Activated CD8-positive, alpha-beta memory T cell treated with anti-CD3 and anti-CD28 coated beads for 24 hours (primary cell): ENCODE data around the gene SHH.

Source experiments
- DNase-seq: peaks from one replicate; pipeline ENCODE4 v3.0.0-alpha.2; 2020

SHH gene

GRCh38 chr7:155790666-155791065 is 21.6 kb downstream of the SHH start:
- no peak for DNase-seq

- no peak for DNase-seq
Observed at GRCh38 chr7:155789001-155789725, 23.1 kb downstream of the SHH start.

DNA sequence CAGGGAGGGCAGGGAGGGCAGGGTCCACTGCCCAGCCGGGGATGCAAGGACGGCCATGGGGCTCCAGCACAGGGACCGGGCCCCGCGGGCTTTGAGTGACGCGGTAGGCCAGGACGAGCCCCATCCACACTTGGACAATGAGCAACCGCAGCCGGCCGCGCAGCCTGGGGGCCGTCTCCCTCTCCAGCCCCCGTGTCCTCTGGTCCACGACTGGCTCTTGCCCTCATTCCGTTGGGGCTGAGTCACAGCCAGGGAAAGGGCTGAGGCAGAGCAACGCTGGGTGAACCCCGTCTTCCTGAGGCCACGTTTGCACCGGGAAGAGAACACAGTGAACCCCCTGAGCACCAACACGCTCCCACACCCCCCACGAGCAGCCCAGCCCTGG is 23.7 kb downstream of the SHH start:
- DNase-seq, result no peak

DNA sequence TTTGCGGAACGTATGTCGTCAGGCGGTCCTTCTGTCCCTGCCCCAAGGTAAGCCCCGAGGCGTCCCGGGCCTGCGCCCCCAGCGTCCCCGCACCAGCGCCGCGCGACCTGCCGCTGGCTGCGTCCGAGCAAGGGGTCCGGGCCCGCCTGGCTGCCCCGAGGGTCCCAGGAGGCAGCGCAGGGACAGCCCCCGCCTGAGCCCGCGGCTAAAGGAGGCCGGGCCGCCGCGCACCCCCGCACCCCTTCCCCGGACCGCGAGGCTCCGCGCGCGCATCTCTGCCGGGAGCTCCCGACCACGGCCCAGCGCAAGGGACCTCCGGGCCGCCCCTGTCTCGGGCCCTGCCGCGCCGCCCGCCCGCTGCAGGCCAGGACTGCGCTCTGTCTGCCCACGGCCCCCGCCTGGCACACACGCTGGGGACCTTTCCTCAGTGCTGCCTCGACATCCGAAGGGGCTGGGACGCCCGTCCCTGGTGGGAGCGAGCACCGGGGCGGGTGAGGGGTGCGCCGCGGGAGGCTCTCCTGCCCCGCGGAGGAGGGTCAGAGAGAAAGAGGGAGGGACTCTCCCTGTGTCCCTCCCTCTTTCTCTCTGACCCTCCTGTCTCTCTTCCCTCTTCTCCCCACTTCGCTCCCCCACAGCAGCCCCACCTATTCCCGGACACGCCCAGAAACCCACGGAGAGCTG is 25.0 kb downstream of the SHH start:
- no peak for DNase-seq

DNA sequence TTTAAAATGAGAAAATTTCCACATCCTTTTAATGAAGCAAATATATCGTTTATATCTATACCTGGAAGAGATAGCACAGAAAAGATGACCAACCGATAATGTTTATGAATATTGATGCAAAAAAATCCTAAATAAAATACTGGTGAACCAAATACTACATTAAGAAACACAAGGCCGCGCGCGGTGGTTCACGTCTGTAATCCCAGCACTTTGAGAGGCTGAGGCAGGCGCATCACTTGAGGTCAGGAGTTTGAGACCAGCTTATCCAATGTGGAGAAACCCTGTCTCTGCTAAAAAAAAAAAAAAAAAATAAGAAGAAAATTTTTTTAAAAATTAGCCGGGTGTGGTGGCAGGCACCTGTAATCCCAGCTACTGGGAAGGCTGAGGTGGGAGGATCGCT is 25.8 kb downstream of the SHH start:
- DNase-seq, result no peak

GRCh38 chr7:155785536-155785935 is 26.7 kb downstream of the SHH start:
- no peak for DNase-seq

DNA sequence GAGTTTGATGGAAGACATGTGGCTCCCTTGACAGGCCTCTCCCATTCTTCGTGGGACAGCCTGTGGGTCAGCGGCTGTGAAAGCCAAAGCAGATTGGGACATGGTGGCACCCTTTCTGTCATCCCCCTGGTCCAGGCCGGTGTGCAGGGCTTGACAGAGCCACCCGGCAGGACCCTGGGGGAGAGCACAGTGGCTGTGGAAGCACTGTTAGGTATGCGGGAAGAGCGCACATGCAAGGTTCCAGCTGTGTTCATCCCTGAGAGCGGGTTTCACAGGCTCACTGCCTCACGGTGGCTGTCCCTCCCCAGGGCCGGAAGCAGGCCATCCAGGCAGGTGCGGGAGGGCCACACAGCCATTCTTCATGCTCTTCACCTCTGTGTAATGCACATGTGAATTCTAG is 29.8 kb downstream of the SHH start:
- DNase-seq, result no peak

DNA sequence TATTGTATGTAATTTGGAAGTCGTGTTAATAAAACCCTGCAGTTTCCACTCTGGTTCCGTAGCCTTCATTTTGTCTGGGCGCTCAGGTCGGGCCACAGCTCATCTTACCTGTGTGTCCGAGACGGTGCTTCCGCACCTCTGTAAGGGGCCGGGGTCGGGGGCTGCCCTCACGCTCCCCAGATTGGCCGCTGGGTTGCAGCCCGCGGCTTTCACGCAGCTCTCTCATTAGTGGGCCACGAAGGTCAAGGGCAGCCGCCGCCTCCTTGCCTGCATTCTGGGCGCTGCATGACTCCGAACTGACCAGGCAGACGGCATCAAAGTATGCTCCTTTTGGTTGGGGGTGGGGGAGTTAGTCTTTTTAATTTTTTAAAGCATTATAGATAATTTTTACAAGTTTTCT is 30.8 kb downstream of the SHH start:
- DNase-seq, result no peak

DNA sequence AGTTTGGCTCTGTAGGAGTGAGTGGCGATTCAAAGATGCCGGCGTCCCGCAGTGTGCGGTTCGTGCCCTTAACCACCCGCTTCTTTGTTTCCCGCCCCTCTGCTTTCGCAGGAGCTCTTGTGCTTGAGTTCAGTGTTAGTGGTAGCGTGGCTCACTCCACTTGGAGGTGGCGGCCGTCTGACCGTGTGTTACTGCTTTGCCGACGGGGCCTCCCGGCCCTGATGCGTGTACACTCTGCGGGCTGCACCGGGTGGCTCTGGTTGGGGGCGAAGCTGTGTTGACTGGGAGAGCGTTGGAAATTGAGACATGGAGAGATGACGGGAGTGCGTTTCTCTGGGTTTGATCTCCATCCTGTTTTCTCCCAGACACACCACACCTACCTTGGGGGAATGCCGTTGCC is 31.4 kb downstream of the SHH start:
- DNase-seq, result no peak

- DNase-seq, result no peak
Observed at GRCh38 chr7:155778349-155778748, 33.9 kb downstream of the SHH start.

DNA sequence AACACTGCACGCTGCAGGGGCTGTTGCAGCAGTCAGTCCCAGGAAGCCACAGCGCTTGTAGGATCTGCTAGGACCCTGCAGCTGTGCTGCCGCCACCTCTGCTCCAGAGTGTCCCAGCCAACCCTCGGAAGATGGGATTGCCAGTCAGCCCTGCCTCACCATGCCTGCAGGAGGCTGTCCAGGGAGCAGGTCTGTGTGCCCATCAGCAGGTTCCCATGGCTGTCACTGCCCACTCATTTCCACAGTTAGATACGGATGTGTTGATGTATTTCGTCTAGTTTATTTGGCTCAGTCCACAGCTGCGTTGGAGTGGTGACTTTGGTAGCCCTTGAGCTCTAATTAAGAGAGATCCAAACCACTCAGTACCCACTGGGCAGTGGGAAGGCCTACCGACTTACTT is 35.7 kb downstream of the SHH start:
- DNase-seq, result no peak

DNA sequence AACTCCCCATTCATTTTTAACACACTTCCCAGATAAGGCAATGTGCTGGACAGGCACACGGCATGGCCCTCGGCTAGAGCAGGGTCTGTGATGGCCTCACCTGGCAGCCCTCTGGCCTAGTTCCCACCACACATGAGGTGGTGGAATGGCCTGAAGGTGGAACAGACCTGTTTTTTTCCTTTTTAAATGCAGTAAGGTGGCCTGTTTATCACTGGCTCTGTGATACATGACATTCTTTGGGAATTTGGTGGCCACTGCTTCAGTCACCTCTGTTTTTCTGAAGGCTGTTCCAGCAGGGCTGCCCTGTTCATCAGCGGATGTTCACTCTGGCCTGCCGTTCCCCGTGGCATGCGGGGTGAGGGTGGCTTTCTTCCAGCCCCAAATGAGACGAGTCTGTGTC is 36.6 kb downstream of the SHH start:
- no peak for DNase-seq

DNA sequence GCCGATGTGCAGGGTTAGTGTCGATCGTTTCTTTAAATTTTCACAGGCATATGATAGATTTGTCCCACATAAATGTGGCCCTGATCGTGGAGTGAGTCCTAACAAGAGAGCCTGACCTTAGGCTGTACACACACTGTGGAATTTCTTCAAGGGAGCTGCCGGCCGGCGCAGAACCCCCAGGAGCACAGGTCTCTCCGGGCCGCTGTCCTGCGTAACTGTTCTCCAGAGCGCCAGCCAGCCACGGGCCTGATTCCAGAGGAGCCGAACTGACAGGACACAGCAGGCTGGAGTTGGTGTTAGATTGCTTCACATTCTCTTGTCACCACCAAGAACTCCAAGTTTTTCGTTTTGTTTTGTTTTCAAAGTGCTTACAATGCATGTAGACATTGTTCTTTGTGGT is 37.3 kb downstream of the SHH start:
- no peak for DNase-seq

DNA sequence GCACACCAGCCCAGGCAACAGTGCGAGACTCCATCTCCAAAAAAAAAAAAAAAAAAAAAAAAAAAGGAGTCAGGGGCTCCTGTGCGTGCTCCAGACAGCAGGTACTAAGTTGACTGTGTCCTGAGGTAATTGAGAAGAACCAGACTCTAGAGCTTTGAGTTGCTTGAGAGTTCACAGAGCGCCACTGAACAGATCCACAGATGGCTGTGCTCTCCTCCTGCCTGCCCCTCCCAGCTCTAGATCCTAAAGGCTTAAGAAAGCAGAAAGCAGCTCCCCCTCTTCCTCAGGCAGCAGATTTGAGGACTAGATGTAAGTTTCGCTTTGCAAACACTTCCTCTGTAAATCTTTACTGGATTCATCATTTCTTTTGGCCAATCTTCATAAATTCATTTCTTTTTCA is 38.7 kb downstream of the SHH start:
- DNase-seq, result no peak

DNA sequence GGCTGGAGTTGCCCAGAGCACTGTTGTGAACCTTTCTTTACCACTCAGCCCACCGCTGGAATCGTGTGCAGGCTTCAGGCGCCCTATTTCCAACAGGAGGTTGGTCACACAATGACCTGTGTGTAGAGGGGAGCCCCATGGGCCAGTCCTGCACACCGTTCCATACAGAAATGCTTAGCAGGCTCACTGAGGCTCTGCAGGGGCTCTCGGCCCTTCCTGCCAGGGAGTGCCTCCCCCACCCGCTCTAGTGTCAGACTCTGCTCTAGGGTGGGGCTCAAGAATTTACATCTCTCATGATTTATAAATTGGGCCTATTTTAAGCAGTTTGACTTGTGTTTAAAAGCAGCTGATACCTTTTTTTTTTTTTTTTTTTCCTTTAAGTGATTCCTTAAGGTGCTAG is 42.0 kb downstream of the SHH start:
- DNase-seq, result no peak

DNA sequence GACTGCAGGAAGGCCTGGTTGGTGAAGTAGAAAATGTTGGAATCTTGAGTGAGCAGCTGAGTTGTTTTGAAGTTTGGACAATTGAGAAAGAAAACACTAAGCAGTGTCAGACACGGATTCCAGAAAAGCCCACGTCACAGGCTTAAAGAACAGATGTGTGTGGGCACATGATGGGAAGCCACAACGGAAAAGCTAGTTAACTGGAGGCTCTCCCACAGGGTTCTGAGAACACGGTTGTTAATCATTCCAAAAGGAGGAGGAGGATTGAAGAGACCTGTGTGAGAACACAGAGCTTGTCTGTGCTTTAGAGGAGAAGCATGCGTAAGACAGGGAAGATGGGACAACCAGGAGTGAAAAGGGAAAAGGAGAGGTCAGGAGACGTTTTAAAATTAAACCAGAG is 42.6 kb downstream of the SHH start:
- no peak for DNase-seq

- no peak for DNase-seq
Observed at GRCh38 chr7:155766966-155767916, 45.0 kb downstream of the SHH start.

DNA sequence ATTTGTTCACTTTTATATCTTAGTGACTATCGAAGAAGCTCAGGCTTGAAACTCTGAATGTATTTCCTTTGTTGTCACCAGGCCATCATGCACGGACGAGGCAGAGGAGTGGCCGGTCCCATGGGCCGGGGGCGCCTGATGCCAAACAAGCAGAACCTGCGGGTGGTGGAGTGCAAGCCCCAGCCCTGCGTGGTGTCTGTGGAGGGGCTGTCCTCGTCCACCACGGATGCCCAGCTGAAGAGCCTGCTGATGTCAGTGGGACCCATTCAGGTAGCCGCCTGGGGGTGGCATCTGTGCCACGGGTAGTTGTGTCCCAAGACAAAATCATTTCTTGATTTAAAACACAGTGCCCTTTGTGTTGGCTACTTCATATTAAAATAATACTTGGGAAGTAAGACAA is 45.9 kb downstream of the SHH start:
- DNase-seq, result no peak

GRCh38 chr7:155765458-155765857 is 46.8 kb downstream of the SHH start:
- no peak for DNase-seq

GRCh38 chr7:155764438-155764793 is 47.8 kb downstream of the SHH start:
- DNase-seq, result no peak

DNA sequence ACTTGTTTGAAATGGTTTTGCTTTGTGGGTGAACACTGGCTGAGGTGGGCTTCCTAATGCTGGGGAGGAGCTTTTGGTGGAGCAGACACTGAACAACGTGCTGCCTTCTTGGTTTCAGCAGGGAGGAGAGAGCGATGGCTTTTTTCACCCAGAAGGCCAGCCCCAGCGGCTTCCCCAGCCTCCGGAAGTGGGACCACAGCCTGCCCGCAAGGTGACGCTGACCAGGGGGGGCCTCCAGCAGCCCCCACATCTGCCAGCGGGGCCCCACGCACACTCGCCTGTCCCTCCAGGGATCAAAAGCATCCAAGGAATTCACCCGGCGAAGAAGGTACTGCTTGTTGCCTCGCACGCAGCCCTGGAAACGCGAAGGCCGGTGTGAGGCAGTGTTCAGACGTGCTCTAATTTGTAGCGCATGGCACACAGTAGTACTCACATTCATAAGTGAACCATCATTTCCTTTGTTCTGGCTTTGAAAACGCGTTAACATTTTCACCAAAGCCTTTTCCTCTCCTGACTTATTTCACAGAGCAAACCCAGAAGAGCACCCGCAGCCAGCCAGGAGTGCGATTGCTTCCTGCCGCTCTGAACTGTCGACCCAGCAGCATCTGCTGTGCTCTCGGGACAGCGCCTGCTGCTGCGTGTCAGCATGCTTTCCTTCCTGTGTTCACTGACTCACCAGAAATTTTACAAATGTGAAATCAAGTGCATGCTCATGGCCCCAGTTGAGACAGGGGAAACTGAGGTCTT is 48.4 kb downstream of the SHH start:
- peak; percentile 77 for DNase-seq

- no peak for DNase-seq
Observed at GRCh38 chr7:155763122-155763521, 49.1 kb downstream of the SHH start.

- DNase-seq, result no peak
Observed at GRCh38 chr7:155762655-155763054, 49.6 kb downstream of the SHH start.
